ENCODE data around the gene PGAP3.

The PGAP3 gene

GRCh38 chr17:39638317-39638716 lies 49.5 kb downstream of the PGAP3 start:
- Histone ChIP-seq H3K9ac (ENCODE audit: low read length) (peak overlapping the region; percentile 86; the same call in 1 of the 2 replicates), H3K4me1 (ENCODE audit: low read length) (peaks cover 9% of the 10 kb centered on the region), H3K36me3 (replicated peaks; ENCODE audit: insufficient read depth, low read length) (no peaks in the 10 kb centered on the region), H4K20me1 (ENCODE audit: insufficient read depth, low read length) (peaks cover 10% of the 10 kb centered on the region; the same call in 1 of the 2 replicates), H2AFZ (ENCODE audit: low read length) (no peak overlapping the region), H3K27ac (ENCODE audit: low read length) (no peak overlapping the region), H3F3A (ENCODE audit: insufficient read depth, low read length) (no peaks in the 10 kb centered on the region), H3K79me2 (ENCODE audit: low read length) (peaks cover 61% of the 10 kb centered on the region), H3K9me2 (replicated peaks; ENCODE audit: insufficient read depth, low read length) (no peaks in the 10 kb centered on the region), H3K4me2 (ENCODE audit: low read depth, low read length) (peak overlapping the region; percentile 99), H3K27me3 (replicated peaks; ENCODE audit: insufficient read depth, low read length) (0 out of 2 replicates have a peak, but pooled peaks cover under 1% of the 10 kb centered on the region), H3K4me3 (ENCODE audit: low read length) (peak overlapping the region; percentile 97; the same call in 1 of the 2 replicates), H3K9me3 (replicated peaks; ENCODE audit: insufficient read depth, low read length) (no peaks in the 10 kb centered on the region)
- DNase-seq: no peak
- TF ChIP-seq EZH2 (optimal IDR thresholded peaks at IDR 0.05; ENCODE audit: low read depth, low read length): no peak
- no peak for TF ChIP-seq CTCF (IDR thresholded peaks at IDR 0.05; ENCODE audit: low read length)
- no peak for TF ChIP-seq EZH2phosphoT487 (IDR thresholded peaks at IDR 0.05; ENCODE audit: low read length)

DNA sequence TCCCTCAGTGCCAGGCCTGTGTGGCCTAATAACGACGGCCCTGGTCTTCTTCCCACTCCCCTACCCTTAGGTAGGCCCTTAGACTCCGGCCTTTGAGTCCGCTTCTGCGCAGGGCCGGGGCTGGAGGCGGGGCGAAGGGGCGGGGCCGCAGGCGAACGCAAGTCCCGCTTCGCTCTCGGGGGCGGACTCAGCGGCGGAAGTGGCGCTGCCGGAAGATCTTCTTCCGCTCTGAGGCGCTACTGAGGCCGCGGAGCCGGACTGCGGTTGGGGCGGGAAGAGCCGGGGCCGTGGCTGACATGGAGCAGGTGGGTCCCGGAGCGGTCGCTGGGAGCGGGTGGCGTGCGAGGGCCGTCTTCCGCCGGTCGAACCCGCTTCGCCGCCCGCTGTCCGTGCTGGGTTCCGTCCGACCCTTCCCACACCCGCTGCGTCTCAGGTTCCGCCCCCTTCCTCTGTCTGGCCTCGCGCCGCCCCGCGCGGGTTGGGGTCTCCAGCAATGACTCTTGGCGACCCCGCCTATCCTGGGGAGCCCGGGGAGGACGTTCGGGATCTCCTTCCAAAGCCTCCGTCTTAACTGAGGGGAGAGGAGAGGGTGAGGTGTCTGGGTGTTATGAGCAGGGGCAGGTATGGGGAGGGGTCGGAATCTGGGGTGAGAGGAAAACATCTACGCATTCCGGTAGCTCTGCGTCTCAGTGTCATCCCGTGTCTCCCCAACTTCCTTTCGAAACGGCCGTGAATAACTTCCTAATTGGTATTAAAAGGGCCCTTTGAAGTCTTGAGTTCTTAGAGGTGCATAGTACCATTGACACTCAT lies 50.7 kb downstream of the PGAP3 start, which contains the start of gene STARD3:
Gene STARD3, plus strand, starts transcription at position 218 of the 810 bp plus-strand sequence. CDS start 16,388 bp downstream, outside the sequence.
- H2AFZ ChIP-seq (ENCODE audit: low read length): peak within 1 kb of the TSS; percentile 61
- peaks cover 9% of the 10 kb centered on the region for H3K4me1 ChIP-seq (ENCODE audit: low read length)
- peaks cover 50% of the 10 kb centered on the region for H3K79me2 ChIP-seq (ENCODE audit: low read length)
- peak within 1 kb of the TSS; percentile 99 for H3K4me2 ChIP-seq (ENCODE audit: low read depth, low read length)
- H3K9ac ChIP-seq (ENCODE audit: low read length): peak within 1 kb of the TSS; percentile 86
- no peaks in the 10 kb centered on the region for H3K9me2 ChIP-seq (replicated peaks; ENCODE audit: insufficient read depth, low read length)
- H3K9me3 ChIP-seq (replicated peaks; ENCODE audit: insufficient read depth, low read length): no peaks in the 10 kb centered on the region
- no peaks in the 10 kb centered on the region for H3F3A ChIP-seq (ENCODE audit: insufficient read depth, low read length)
- peaks cover 10% of the 10 kb centered on the region; the same call in 1 of the 2 replicates for H4K20me1 ChIP-seq (ENCODE audit: insufficient read depth, low read length)
- 0 out of 2 replicates have a peak, but pooled peaks cover 6% of the 10 kb centered on the region for H3K27me3 ChIP-seq (replicated peaks; ENCODE audit: insufficient read depth, low read length)
- no peak for TF ChIP-seq EZH2 (optimal IDR thresholded peaks at IDR 0.05; ENCODE audit: low read depth, low read length)
- TF ChIP-seq EZH2phosphoT487 (IDR thresholded peaks at IDR 0.05; ENCODE audit: low read length): no peak
- TF ChIP-seq CTCF (IDR thresholded peaks at IDR 0.05; ENCODE audit: low read length): no peak
- peak within 1 kb of the TSS; percentile 70; the same call in 1 of the 2 replicates for H3K27ac ChIP-seq (ENCODE audit: low read length)
- peak within 1 kb of the TSS; percentile 97 for H3K4me3 ChIP-seq (ENCODE audit: low read length)
- DNase-seq: peak; percentile 95
- H3K36me3 ChIP-seq (replicated peaks; ENCODE audit: insufficient read depth, low read length): no peaks in the 10 kb centered on the region

- Histone ChIP-seq H3K9ac (ENCODE audit: low read length) (peak overlapping the region; percentile 86), H3F3A (ENCODE audit: insufficient read depth, low read length) (no peaks in the 10 kb centered on the region), H3K27me3 (replicated peaks; ENCODE audit: insufficient read depth, low read length) (0 out of 2 replicates have a peak, but pooled peaks cover 6% of the 10 kb centered on the region), H3K4me3 (ENCODE audit: low read length) (peak overlapping the region; percentile 97), H3K27ac (ENCODE audit: low read length) (peak overlapping the region; percentile 70; the same call in 1 of the 2 replicates), H3K4me2 (ENCODE audit: low read depth, low read length) (peak overlapping the region; percentile 99), H3K79me2 (ENCODE audit: low read length) (peaks cover 44% of the 10 kb centered on the region), H3K9me3 (replicated peaks; ENCODE audit: insufficient read depth, low read length) (no peaks in the 10 kb centered on the region), H3K4me1 (ENCODE audit: low read length) (peaks cover 9% of the 10 kb centered on the region), H3K36me3 (replicated peaks; ENCODE audit: insufficient read depth, low read length) (no peaks in the 10 kb centered on the region), H3K9me2 (replicated peaks; ENCODE audit: insufficient read depth, low read length) (no peaks in the 10 kb centered on the region), H4K20me1 (ENCODE audit: insufficient read depth, low read length) (peaks cover 5% of the 10 kb centered on the region; the same call in 1 of the 2 replicates), H2AFZ (ENCODE audit: low read length) (peak overlapping the region; percentile 61)
- no peak for TF ChIP-seq EZH2 (optimal IDR thresholded peaks at IDR 0.05; ENCODE audit: low read depth, low read length)
- TF ChIP-seq EZH2phosphoT487 (IDR thresholded peaks at IDR 0.05; ENCODE audit: low read length): no peak
- TF ChIP-seq CTCF (IDR thresholded peaks at IDR 0.05; ENCODE audit: low read length): no peak
- no peak for DNase-seq
Measured at GRCh38 chr17:39636587-39636926, 51.3 kb downstream of the PGAP3 start.

All from MM.1S (cell line).